Stomach (tissue), 4 donors: Measurements from ENCODE around the gene PRRX2.

Experiments
- EP300 ChIP-seq: sonication (generic); formaldehyde crosslinking; IDR thresholded peaks from one replicate; pipeline ENCODE4 v1.6.1; 2017; ENCODE audit warnings: antibody characterized with exemption
- POLR2A ChIP-seq, 4 donors: fragments of 450-650 bp; IDR thresholded peaks; one replicate each; pipeline ENCODE4 v1.6.1; 2016; ENCODE audit warnings: antibody characterized with exemption in 4 of 4, control low read depth in 2 of 4, mild to moderate bottlenecking in 1 of 4, moderate library complexity in 1 of 4
- POLR2AphosphoS5 ChIP-seq, 3 donors: sonication (generic); formaldehyde crosslinking; IDR thresholded peaks; one replicate each; pipeline ENCODE4 v1.6.1; 2016; ENCODE audit warnings: antibody characterized with exemption in 3 of 3
- TF ChIP-seq, protein P1 (sequence below), 7 experiments: fragments of 450-650 bp in 4 of 7; fragments of 200-600 bp in 3 of 7; sonication (generic) in 3 of 7; IDR thresholded peaks; one replicate each; pipeline ENCODE4 v1.5.1; 2016 to 2019; ENCODE audit warnings: antibody characterized with exemption in 7 of 7, control low read depth in 2 of 7, mild to moderate bottlenecking in 1 of 7

DNA sequence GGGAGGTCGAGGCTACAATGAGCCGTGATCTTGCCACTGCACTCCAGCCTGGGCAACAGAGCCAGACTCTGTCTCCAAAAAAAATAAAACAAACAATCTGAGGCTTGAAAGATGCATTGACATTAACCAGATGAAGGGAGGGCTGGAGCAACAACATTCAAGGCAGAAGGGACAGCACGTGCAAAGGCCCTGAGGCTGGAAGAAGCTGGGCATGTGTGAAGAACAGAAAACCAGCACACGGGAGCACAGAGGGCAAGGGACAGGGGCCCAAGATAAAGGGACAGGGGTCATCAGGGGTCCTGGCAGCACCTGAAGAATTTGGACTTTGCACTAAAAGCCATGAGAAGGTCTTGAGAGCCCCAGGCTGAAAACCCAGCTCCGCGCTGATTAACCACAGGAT lies 84.1 kb downstream of the PRRX2 start:
- TF ChIP-seq POLR2A (IDR thresholded peaks at IDR 0.05), result no peak
- TF ChIP-seq, protein P1, sequence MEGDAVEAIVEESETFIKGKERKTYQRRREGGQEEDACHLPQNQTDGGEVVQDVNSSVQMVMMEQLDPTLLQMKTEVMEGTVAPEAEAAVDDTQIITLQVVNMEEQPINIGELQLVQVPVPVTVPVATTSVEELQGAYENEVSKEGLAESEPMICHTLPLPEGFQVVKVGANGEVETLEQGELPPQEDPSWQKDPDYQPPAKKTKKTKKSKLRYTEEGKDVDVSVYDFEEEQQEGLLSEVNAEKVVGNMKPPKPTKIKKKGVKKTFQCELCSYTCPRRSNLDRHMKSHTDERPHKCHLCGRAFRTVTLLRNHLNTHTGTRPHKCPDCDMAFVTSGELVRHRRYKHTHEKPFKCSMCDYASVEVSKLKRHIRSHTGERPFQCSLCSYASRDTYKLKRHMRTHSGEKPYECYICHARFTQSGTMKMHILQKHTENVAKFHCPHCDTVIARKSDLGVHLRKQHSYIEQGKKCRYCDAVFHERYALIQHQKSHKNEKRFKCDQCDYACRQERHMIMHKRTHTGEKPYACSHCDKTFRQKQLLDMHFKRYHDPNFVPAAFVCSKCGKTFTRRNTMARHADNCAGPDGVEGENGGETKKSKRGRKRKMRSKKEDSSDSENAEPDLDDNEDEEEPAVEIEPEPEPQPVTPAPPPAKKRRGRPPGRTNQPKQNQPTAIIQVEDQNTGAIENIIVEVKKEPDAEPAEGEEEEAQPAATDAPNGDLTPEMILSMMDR (IDR thresholded peaks at IDR 0.05), result no peak
- no peak for TF ChIP-seq EP300
- TF ChIP-seq POLR2AphosphoS5 (IDR thresholded peaks at IDR 0.05), result no peak
